ENCODE measurements around the gene LMBRD1.

Gene LMBRD1

DNA sequence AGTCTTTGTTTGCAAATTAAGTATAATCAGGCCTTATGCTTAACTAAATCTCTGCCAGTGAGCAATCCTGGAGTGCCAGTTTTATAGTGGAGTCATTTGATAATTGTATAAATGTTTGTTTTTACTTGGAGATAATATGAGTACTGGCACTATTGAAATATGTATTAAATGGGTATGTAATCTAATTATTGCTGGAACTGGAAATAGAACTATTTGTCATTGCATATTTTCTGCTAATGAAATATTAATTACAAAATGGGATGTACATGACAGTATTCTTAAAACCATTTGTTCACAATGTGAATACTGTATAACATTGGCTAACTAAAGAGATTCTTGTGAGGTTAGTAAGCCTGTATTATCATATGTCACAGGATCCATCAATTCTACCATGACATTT is 20.5 kb upstream of the LMBRD1 start:
- H3F3A ChIP-seq (ENCODE audit: low read depth): no peaks in the 10 kb centered on the region
- no peak overlapping the region for H3K4me3 ChIP-seq (ENCODE audit: low read length, poor library complexity, severe bottlenecking)
- H3K36me3 ChIP-seq (ENCODE audit: insufficient read depth, low read length): no peaks in the 10 kb centered on the region
- no peak overlapping the region for H2AFZ ChIP-seq (ENCODE audit: low read length)
- H3K9me2 ChIP-seq (replicated peaks; ENCODE audit: low read depth, low read length): no peaks in the 10 kb centered on the region
- no peaks in the 10 kb centered on the region for H3K27me3 ChIP-seq (ENCODE audit: insufficient read depth, low read length, poor library complexity, severe bottlenecking)
- H3K79me2 ChIP-seq (ENCODE audit: insufficient read depth, low read length): no peaks in the 10 kb centered on the region
- peaks cover 17% of the 10 kb centered on the region for H3K4me1 ChIP-seq (ENCODE audit: insufficient read depth, low read length, poor library complexity, severe bottlenecking)
- no peaks in the 10 kb centered on the region for H3K9me3 ChIP-seq (ENCODE audit: insufficient read depth, low read depth, low read length)
- no peaks in the 10 kb centered on the region for H4K20me1 ChIP-seq (ENCODE audit: insufficient read depth, low read length, poor library complexity, severe bottlenecking)
- H3K9ac ChIP-seq (ENCODE audit: low read depth, low read length, poor library complexity, severe bottlenecking): no peak overlapping the region
- H3K4me2 ChIP-seq (ENCODE audit: low read depth, low read length, poor library complexity, severe bottlenecking): no peak overlapping the region
- TF ChIP-seq CTCF (conservative IDR thresholded peaks at IDR 0.05; ENCODE audit: low read length): no peak
- no peak for TF ChIP-seq EZH2phosphoT487 (IDR thresholded peaks at IDR 0.05; ENCODE audit: borderline replicate concordance)

DNA sequence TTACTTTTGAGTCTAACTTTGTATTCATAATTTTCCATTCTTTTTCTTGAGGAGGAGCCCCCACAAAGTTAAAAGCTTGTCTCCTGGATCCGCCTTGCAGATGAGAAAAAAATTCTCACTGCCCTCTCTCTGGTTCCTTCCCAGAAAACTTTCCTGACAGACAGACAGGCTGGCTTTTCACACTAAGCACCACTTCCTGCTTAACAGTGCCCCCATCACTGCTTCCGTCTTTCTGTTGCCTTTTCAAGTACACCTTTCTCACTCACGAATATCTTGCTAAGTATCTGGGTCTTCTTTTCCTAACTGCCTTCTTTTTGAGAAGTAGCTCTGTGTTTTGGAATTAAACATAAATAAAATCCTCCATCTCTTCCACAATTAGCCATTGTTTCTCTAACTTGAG is 19.8 kb upstream of the LMBRD1 start:
- Histone ChIP-seq H3K27me3 (ENCODE audit: insufficient read depth, low read length, poor library complexity, severe bottlenecking) (no peaks in the 10 kb centered on the region), H3K79me2 (ENCODE audit: insufficient read depth, low read length) (no peaks in the 10 kb centered on the region), H3K36me3 (ENCODE audit: insufficient read depth, low read length) (no peaks in the 10 kb centered on the region), H3K9ac (ENCODE audit: low read depth, low read length, poor library complexity, severe bottlenecking) (no peak overlapping the region), H3K9me3 (ENCODE audit: insufficient read depth, low read depth, low read length) (no peaks in the 10 kb centered on the region), H3K4me2 (ENCODE audit: low read depth, low read length, poor library complexity, severe bottlenecking) (peak overlapping the region; percentile 29), H3F3A (ENCODE audit: low read depth) (no peaks in the 10 kb centered on the region), H3K4me1 (ENCODE audit: insufficient read depth, low read length, poor library complexity, severe bottlenecking) (peaks cover 17% of the 10 kb centered on the region), H4K20me1 (ENCODE audit: insufficient read depth, low read length, poor library complexity, severe bottlenecking) (no peaks in the 10 kb centered on the region), H3K4me3 (ENCODE audit: low read length, poor library complexity, severe bottlenecking) (no peak overlapping the region), H2AFZ (ENCODE audit: low read length) (peak overlapping the region; percentile 75), H3K9me2 (replicated peaks; ENCODE audit: low read depth, low read length) (no peaks in the 10 kb centered on the region)
- TF ChIP-seq CTCF (conservative IDR thresholded peaks at IDR 0.05; ENCODE audit: low read length) (no peak), EZH2phosphoT487 (IDR thresholded peaks at IDR 0.05; ENCODE audit: borderline replicate concordance) (no peak)

- TF ChIP-seq CTCF (conservative IDR thresholded peaks at IDR 0.05; ENCODE audit: low read length) (no peak), EZH2phosphoT487 (IDR thresholded peaks at IDR 0.05; ENCODE audit: borderline replicate concordance) (no peak)
- H3K9me3 ChIP-seq (ENCODE audit: insufficient read depth, low read depth, low read length): no peaks in the 10 kb centered on the region
- H3K36me3 ChIP-seq (ENCODE audit: insufficient read depth, low read length): no peaks in the 10 kb centered on the region
- H4K20me1 ChIP-seq (ENCODE audit: insufficient read depth, low read length, poor library complexity, severe bottlenecking): no peaks in the 10 kb centered on the region
- H3K4me1 ChIP-seq (ENCODE audit: insufficient read depth, low read length, poor library complexity, severe bottlenecking): peaks cover 17% of the 10 kb centered on the region
- peak overlapping the region; percentile 75 for H2AFZ ChIP-seq (ENCODE audit: low read length)
- H3K79me2 ChIP-seq (ENCODE audit: insufficient read depth, low read length): no peaks in the 10 kb centered on the region
- H3K27me3 ChIP-seq (ENCODE audit: insufficient read depth, low read length, poor library complexity, severe bottlenecking): no peaks in the 10 kb centered on the region
- no peak overlapping the region for H3K9ac ChIP-seq (ENCODE audit: low read depth, low read length, poor library complexity, severe bottlenecking)
- peak overlapping the region; percentile 29 for H3K4me2 ChIP-seq (ENCODE audit: low read depth, low read length, poor library complexity, severe bottlenecking)
- no peaks in the 10 kb centered on the region for H3F3A ChIP-seq (ENCODE audit: low read depth)
- no peaks in the 10 kb centered on the region for H3K9me2 ChIP-seq (replicated peaks; ENCODE audit: low read depth, low read length)
- H3K4me3 ChIP-seq (ENCODE audit: low read length, poor library complexity, severe bottlenecking): no peak overlapping the region
Observed at GRCh38 chr6:69816026-69816425, 19.2 kb upstream of the LMBRD1 start.
